ENCODE results near the gene CPPED1.

CPPED1 gene

DNA sequence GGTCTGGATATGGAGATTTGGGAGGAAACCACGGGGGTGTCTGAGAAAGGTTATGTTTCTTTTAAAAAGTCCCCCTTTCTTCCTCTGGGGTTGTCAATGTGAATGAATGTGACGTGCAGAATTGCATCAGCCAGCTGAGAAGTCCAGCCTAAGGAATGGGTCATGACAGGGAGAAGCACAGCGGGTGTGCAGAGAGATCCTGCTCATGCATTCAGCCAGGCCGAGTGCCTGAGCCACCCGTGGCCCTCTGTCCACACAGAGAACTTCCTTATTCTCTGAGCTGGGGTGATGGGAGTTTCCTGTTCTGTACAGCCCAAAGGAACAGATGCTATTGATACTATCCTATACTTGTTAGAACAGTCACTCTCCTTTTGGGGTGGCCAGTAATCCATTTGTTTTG lies 117.9 kb downstream of the CPPED1 start:
- no peaks in the 10 kb centered on the region for H3K36me3 ChIP-seq (ENCODE audit: control insufficient read depth, insufficient read depth, low read length)
- H3K9me3 ChIP-seq (ENCODE audit: control insufficient read depth, low read length), result peaks cover 4% of the 10 kb centered on the region
- H3K4me1 ChIP-seq (ENCODE audit: control insufficient read depth, insufficient read depth, low read length, poor library complexity, severe bottlenecking), result peaks cover under 1% of the 10 kb centered on the region
- H3K27ac ChIP-seq (ENCODE audit: low read depth, low read length, severe bottlenecking), result no peak overlapping the region
- H3K4me3 ChIP-seq (ENCODE audit: extremely low read depth, insufficient read depth, low read length, poor library complexity, severe bottlenecking), result no peak overlapping the region
- 85 to 100% methylated on average over 2 to 4 of the region's 5 CpGs for WGBS, 2 experiments (ENCODE audit: insufficient coverage in 2 of 2)

DNA sequence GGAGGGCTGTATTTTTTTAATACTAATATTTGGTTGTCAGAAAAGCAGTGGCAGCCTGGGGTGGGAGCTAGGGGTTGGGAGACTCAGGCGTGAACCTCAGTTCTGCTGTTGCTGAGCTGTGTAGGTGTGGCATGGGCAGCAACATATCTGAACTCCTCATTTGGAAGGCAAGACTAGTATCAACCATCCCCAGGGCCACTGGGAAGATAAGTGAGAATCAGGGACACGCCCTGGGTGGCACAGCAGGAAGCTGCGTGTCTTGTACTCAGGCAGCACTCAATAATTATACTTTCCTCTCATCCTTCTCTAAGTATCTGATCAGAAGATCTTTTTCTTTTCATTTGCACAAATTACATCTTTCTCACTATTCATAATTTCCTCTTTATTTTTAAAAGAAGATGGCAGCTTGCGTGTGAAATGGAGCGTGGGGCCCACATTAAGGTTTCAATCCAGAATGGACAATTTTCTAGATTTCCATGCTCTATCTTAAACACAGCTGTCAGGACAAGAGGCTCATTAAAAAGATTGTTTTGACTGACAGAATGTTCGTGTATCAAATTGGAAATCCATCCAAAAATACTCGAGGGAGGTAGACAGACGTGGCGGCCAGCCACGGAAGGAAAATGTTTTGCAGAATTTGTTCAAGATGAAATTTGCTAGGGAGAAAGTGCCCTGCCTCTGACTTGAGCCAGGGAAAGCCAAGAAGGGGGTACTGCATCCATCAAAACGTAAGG lies 121.1 kb downstream of the CPPED1 start:
- Histone ChIP-seq H3K9me3 (ENCODE audit: control insufficient read depth, low read length) (peaks cover 14% of the 10 kb centered on the region), H3K4me1 (ENCODE audit: control insufficient read depth, insufficient read depth, low read length, poor library complexity, severe bottlenecking) (peaks cover 8% of the 10 kb centered on the region), H3K36me3 (ENCODE audit: control insufficient read depth, insufficient read depth, low read length) (no peaks in the 10 kb centered on the region), H3K27ac (ENCODE audit: low read depth, low read length, severe bottlenecking) (no peak overlapping the region), H3K4me3 (ENCODE audit: extremely low read depth, insufficient read depth, low read length, poor library complexity, severe bottlenecking) (no peak overlapping the region)
- WGBS, 2 experiments (ENCODE audit: insufficient coverage in 2 of 2), result 96 to 98% methylated on average over 5 to 10 of the region's 11 CpGs

DNA sequence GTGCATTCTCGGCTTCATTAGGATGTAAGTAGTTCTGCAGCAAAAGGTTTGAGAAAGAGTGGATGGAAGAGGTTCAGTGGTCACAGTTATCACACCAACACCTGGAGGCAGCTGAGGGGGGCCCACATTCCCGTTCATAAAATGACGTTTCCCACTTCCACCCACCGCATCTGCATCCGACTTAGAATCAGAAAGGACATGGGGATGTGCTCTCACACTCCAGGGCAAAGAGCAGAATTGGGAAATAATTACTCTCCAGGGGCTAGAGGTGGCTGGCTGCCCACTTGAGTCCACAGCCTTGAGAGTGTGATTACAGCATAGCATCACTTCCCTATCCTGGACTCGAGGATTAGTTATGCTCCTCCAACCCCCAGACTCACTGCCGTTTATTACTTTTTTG lies 122.0 kb downstream of the CPPED1 start:
- Histone ChIP-seq H3K9me3 (ENCODE audit: control insufficient read depth, low read length) (peaks cover 14% of the 10 kb centered on the region), H3K36me3 (ENCODE audit: control insufficient read depth, insufficient read depth, low read length) (no peaks in the 10 kb centered on the region), H3K4me3 (ENCODE audit: extremely low read depth, insufficient read depth, low read length, poor library complexity, severe bottlenecking) (no peak overlapping the region), H3K4me1 (ENCODE audit: control insufficient read depth, insufficient read depth, low read length, poor library complexity, severe bottlenecking) (peaks cover 10% of the 10 kb centered on the region), H3K27ac (ENCODE audit: low read depth, low read length, severe bottlenecking) (no peak overlapping the region)
- WGBS, 2 experiments (ENCODE audit: insufficient coverage in 2 of 2), result 77 to 94% methylated on average over 4 to 5 of the region's 7 CpGs

DNA sequence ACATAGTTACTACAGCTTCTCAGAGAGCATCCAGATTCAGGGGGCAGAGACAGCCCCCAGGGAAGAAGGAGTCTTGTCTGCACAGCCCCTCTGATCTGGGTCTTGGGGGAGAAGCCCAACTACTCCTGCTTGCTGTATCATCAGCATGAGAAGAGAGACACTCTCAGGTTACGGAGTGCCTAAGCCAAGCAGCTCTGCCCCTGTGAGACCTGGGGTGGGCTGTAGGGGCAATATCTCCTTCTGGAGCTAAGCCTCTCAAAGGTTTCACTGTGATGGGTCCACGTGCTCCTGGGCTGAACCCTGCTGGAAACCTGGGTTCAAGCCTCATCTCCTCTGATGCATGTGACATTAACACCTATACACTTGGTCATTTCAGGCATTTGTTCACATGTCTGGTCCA lies 123.2 kb downstream of the CPPED1 start:
- Histone ChIP-seq H3K4me3 (ENCODE audit: extremely low read depth, insufficient read depth, low read length, poor library complexity, severe bottlenecking) (no peak overlapping the region), H3K36me3 (ENCODE audit: control insufficient read depth, insufficient read depth, low read length) (no peaks in the 10 kb centered on the region), H3K9me3 (ENCODE audit: control insufficient read depth, low read length) (peaks cover 14% of the 10 kb centered on the region), H3K27ac (ENCODE audit: low read depth, low read length, severe bottlenecking) (no peak overlapping the region), H3K4me1 (ENCODE audit: control insufficient read depth, insufficient read depth, low read length, poor library complexity, severe bottlenecking) (peaks cover 13% of the 10 kb centered on the region)
- 75 to 83% methylated on average over 1 of the region's 2 CpGs for WGBS, 2 experiments (ENCODE audit: insufficient coverage in 2 of 2)

DNA sequence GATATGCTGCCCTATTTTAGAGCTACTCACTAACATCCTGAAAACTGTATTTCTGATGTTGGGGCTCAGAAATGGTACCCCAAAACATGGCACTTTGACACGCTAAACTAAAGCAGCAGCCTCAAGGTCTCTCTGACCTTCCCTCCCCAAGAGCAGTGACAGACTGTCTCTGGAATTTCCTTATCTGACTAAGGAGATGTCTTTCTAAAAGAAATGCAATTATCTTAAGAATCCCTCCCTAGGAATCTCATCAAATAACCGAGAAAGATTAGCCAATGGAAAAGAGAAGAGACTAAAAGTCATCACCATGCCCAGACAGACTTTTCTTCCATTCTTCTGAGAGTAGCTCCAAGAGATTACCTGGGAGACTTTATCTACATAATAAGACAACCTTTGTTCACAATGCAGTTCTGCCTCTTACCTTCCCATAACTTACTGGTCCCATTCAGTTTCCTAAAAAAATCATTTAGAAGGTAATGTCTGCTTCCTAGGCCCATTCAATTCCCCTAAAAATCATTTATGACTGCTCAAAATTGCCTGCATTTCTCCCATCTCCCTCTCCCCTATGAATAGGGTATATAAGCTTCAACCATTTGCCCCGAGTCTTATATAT lies 123.9 kb downstream of the CPPED1 start:
- Histone ChIP-seq H3K9me3 (ENCODE audit: control insufficient read depth, low read length) (peaks cover 14% of the 10 kb centered on the region), H3K4me3 (ENCODE audit: extremely low read depth, insufficient read depth, low read length, poor library complexity, severe bottlenecking) (no peak overlapping the region), H3K27ac (ENCODE audit: low read depth, low read length, severe bottlenecking) (no peak overlapping the region), H3K36me3 (ENCODE audit: control insufficient read depth, insufficient read depth, low read length) (no peaks in the 10 kb centered on the region), H3K4me1 (ENCODE audit: control insufficient read depth, insufficient read depth, low read length, poor library complexity, severe bottlenecking) (peaks cover 17% of the 10 kb centered on the region)
- 0 to 50% methylated on average over 1 of the region's 3 CpGs for WGBS, 2 experiments (ENCODE audit: insufficient coverage in 2 of 2)

DNA sequence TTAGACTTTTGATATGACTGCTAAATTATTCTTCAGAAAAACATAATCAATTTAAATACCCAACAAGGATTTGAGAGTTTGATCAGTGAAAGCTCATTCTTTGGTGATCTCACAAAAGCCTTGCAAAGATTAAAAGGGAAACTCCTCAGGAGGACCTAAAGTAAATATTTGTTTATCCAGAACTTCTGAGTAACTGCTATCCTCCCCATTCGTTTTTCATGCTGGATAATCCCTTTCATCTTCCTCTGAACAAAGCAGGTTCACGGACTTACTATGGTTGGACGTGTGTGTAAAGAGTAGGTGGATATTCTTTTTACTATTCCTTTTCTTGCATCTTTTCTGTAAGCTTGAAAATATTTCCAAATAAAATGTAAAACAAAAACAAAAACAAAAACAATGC lies 124.7 kb downstream of the CPPED1 start:
- no CpG with 5 or more reads among the region's 3 CpGs for WGBS, 2 experiments (ENCODE audit: insufficient coverage in 2 of 2)
- Histone ChIP-seq H3K36me3 (ENCODE audit: control insufficient read depth, insufficient read depth, low read length) (no peaks in the 10 kb centered on the region), H3K9me3 (ENCODE audit: control insufficient read depth, low read length) (peaks cover 14% of the 10 kb centered on the region), H3K4me1 (ENCODE audit: control insufficient read depth, insufficient read depth, low read length, poor library complexity, severe bottlenecking) (peaks cover 18% of the 10 kb centered on the region), H3K27ac (ENCODE audit: low read depth, low read length, severe bottlenecking) (no peak overlapping the region), H3K4me3 (ENCODE audit: extremely low read depth, insufficient read depth, low read length, poor library complexity, severe bottlenecking) (no peak overlapping the region)

DNA sequence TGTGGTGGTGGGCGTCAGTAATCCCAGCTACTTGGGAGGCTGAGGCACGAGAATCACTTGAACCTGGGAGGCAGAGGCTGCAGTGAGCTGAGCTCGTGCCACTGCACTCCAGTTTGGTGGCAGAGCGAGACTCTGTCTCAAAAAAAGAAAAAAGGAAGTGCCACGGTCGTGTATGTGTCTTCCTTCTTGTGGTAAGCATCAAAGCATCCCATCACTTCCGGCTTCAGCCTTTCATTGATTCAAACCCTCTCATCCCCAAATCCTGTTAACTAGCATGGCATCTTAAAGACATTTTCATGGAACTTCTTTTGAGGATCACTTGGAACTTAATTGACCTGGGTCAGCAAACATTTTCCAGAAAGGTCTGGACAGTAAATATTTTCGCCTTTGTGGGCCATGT lies 126.2 kb downstream of the CPPED1 start:
- WGBS, 2 experiments (ENCODE audit: insufficient coverage in 2 of 2), result 88 to 96% methylated on average over 5 to 7 of the region's 8 CpGs
- Histone ChIP-seq H3K4me1 (ENCODE audit: control insufficient read depth, insufficient read depth, low read length, poor library complexity, severe bottlenecking) (peaks cover 18% of the 10 kb centered on the region), H3K36me3 (ENCODE audit: control insufficient read depth, insufficient read depth, low read length) (no peaks in the 10 kb centered on the region), H3K9me3 (ENCODE audit: control insufficient read depth, low read length) (peaks cover 14% of the 10 kb centered on the region), H3K4me3 (ENCODE audit: extremely low read depth, insufficient read depth, low read length, poor library complexity, severe bottlenecking) (no peak overlapping the region), H3K27ac (ENCODE audit: low read depth, low read length, severe bottlenecking) (no peak overlapping the region)

DNA sequence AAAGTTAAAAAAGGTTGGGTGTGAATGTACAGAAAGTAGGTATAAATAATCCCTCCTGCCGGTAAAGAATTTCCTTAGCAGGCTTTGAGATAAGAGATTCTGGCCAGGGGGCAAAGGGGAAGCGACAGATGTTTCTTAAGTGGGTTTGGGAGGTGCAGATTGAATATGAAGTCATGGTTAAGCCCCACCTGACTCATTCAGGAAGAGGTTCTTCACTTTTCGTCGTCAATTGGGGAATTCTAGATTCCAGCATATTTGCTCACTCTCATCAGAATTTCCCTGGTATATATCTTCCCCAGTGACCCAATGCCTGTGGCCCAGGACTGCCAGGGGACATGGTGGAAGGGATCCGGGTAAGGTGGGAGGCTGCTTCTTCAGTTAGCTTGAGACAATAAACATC lies 127.8 kb downstream of the CPPED1 start:
- Histone ChIP-seq H3K27ac (ENCODE audit: low read depth, low read length, severe bottlenecking) (no peak overlapping the region), H3K36me3 (ENCODE audit: control insufficient read depth, insufficient read depth, low read length) (no peaks in the 10 kb centered on the region), H3K4me3 (ENCODE audit: extremely low read depth, insufficient read depth, low read length, poor library complexity, severe bottlenecking) (no peak overlapping the region), H3K4me1 (ENCODE audit: control insufficient read depth, insufficient read depth, low read length, poor library complexity, severe bottlenecking) (peaks cover 18% of the 10 kb centered on the region), H3K9me3 (ENCODE audit: control insufficient read depth, low read length) (peaks cover 10% of the 10 kb centered on the region)
- 71 to 79% methylated on average over 2 of the region's 5 CpGs for WGBS, 2 experiments (ENCODE audit: insufficient coverage in 2 of 2)

DNA sequence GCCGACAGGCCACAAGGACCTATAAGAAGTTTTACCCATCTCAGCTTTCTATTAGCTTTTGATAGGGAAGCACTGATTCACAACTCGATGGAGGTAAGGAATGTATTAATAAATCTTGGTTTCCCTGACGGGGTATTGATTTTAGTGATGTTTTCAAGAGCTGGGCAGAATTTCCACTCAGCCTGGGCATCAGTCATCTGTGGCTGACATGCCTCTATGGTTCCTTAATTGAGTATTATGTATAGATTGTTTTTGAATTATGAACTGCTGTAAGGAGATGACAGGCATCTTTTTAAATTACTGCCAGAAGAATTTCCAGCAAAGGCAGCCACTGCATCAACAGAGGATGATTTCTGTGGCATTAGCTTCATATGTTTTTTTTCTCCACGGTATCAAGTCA lies 128.6 kb downstream of the CPPED1 start:
- H3K4me3 ChIP-seq (ENCODE audit: extremely low read depth, insufficient read depth, low read length, poor library complexity, severe bottlenecking), result no peak overlapping the region
- H3K9me3 ChIP-seq (ENCODE audit: control insufficient read depth, low read length), result peaks cover 4% of the 10 kb centered on the region
- 87 to 100% methylated on average over 1 to 2 of the region's 4 CpGs for WGBS, 2 experiments (ENCODE audit: insufficient coverage in 2 of 2)
- H3K27ac ChIP-seq (ENCODE audit: low read depth, low read length, severe bottlenecking), result no peak overlapping the region
- peaks cover 11% of the 10 kb centered on the region for H3K4me1 ChIP-seq (ENCODE audit: control insufficient read depth, insufficient read depth, low read length, poor library complexity, severe bottlenecking)
- no peaks in the 10 kb centered on the region for H3K36me3 ChIP-seq (ENCODE audit: control insufficient read depth, insufficient read depth, low read length)

DNA sequence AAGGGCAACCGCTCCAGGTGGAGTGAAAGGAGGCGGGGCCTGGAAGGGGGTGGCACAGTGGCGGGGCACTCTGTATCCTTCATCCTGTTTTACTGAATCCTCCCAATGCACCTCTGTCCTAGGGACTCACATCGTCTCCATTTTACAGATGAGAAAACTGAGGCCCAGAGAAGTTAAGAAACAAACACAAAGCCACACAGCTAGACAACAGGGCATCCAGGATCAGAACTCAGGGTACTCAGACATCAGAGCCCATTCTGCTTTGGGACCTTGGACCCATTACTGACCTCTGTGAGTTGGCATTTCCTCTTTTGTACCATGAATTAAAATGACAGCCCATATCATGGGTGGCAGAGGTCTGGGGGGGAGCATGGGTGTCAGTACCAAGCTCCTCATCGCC lies 129.2 kb downstream of the CPPED1 start:
- Histone ChIP-seq H3K27ac (ENCODE audit: low read depth, low read length, severe bottlenecking) (no peak overlapping the region), H3K36me3 (ENCODE audit: control insufficient read depth, insufficient read depth, low read length) (no peaks in the 10 kb centered on the region), H3K4me3 (ENCODE audit: extremely low read depth, insufficient read depth, low read length, poor library complexity, severe bottlenecking) (no peak overlapping the region), H3K4me1 (ENCODE audit: control insufficient read depth, insufficient read depth, low read length, poor library complexity, severe bottlenecking) (peaks cover 10% of the 10 kb centered on the region), H3K9me3 (ENCODE audit: control insufficient read depth, low read length) (peaks cover 4% of the 10 kb centered on the region)
- 80% methylated on average over 2 of the region's 5 CpGs; no CpG with 5 or more reads in 1 of the 2 experiments for WGBS, 2 experiments (ENCODE audit: insufficient coverage in 2 of 2)

DNA sequence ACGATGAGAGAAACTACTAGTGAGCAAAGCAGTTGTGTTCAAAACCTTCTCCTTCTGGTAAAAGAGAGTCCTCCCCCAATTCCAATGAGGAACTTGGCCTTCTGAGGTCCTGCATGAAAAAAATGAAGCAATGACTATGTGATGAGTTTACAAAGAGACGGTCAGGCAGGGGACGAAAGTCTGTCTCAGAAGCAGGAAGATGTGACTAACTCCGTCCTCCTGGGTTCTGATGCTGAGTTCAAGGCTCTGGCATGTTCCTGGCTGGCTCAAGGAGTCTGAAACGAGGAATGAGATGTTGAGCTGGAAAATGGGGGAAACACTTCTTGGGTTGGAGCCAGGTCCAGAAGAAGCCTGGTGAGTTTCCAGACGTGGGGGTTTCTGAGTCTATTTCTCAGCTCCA lies 129.6 kb downstream of the CPPED1 start:
- Histone ChIP-seq H3K36me3 (ENCODE audit: control insufficient read depth, insufficient read depth, low read length) (no peaks in the 10 kb centered on the region), H3K4me3 (ENCODE audit: extremely low read depth, insufficient read depth, low read length, poor library complexity, severe bottlenecking) (no peak overlapping the region), H3K4me1 (ENCODE audit: control insufficient read depth, insufficient read depth, low read length, poor library complexity, severe bottlenecking) (peaks cover 10% of the 10 kb centered on the region), H3K9me3 (ENCODE audit: control insufficient read depth, low read length) (peaks cover 4% of the 10 kb centered on the region), H3K27ac (ENCODE audit: low read depth, low read length, severe bottlenecking) (no peak overlapping the region)
- 91 to 93% methylated on average over 5 of the region's 6 CpGs for WGBS, 2 experiments (ENCODE audit: insufficient coverage in 2 of 2)

All from mesodermal cell (in vitro differentiated cells).